Ammon's horn (tissue), 1 donor: Measurements from ENCODE around the gene CORO6.

Experiments
- DNase-seq: peaks from one replicate; pipeline ENCODE4 v3.0.0-alpha.2; 2016; ENCODE audit warnings: low spot score

The CORO6 gene

GRCh38 chr17:29590411-29591145 lies 32.1 kb downstream of the CORO6 start:
- DNase-seq: peak; percentile 64

- peak; percentile 89 for DNase-seq
Observed at GRCh38 chr17:29589524-29590410, 32.9 kb downstream of the CORO6 start, which contains the start of gene GIT1. Gene GIT1 (minus strand): TSS chr17:29589648. CDS start chr17:29589378, 270 bp downstream.

GRCh38 chr17:29588562-29589411 lies 33.9 kb downstream of the CORO6 start:
- no peak for DNase-seq

- no peak for DNase-seq
Observed at GRCh38 chr17:29588017-29588561, 34.6 kb downstream of the CORO6 start.

GRCh38 chr17:29587591-29587990 lies 35.1 kb downstream of the CORO6 start:
- no peak for DNase-seq

- DNase-seq: no peak
Observed at GRCh38 chr17:29586676-29587469, 35.8 kb downstream of the CORO6 start.

- no peak for DNase-seq
Observed at GRCh38 chr17:29585080-29585751, 37.5 kb downstream of the CORO6 start.

GRCh38 chr17:29584452-29585079 lies 38.1 kb downstream of the CORO6 start:
- DNase-seq: peak; percentile 89

GRCh38 chr17:29583324-29584248 lies 39.1 kb downstream of the CORO6 start:
- DNase-seq: peak; percentile 6

GRCh38 chr17:29582772-29583171 lies 39.9 kb downstream of the CORO6 start:
- peak; percentile 93 for DNase-seq

- no peak for DNase-seq
Observed at GRCh38 chr17:29582254-29582765, 40.4 kb downstream of the CORO6 start.

- peak; percentile 71 for DNase-seq
Observed at GRCh38 chr17:29581583-29582253, 41.0 kb downstream of the CORO6 start.

- DNase-seq: peak; percentile 96
Observed at GRCh38 chr17:29579866-29580771, 42.6 kb downstream of the CORO6 start.

GRCh38 chr17:29578626-29579485 lies 43.9 kb downstream of the CORO6 start:
- no peak for DNase-seq

GRCh38 chr17:29577385-29578211 lies 45.1 kb downstream of the CORO6 start:
- DNase-seq: peak; percentile 86
